Suprapubic skin (tissue), 4 donors: ENCODE results near the gene ACBD3. TPM values are rescaled to one million over a fixed set of nuclear protein-coding genes. Genes with fewer than 3 reads are reported as not detected.

ENCODE experiments used
- DNase-seq, 2 donors: peaks; one replicate each; pipeline ENCODE4 v3.0.0-alpha.2; 2019; ENCODE audit warnings: low spot score in 2 of 2
- H3K27ac ChIP-seq: fragments of 200-600 bp; sonication (generic); one replicate; pipeline ENCODE4 v1.5.1; 2019
- H3K27me3 ChIP-seq: fragments of 200-600 bp; sonication (generic); one replicate; pipeline ENCODE4 v1.5.1; 2019
- H3K36me3 ChIP-seq: fragments of 200-600 bp; sonication (generic); one replicate; pipeline ENCODE4 v1.5.1; 2019
- H3K4me1 ChIP-seq: fragments of 200-600 bp; sonication (generic); one replicate; pipeline ENCODE4 v1.5.1; 2019
- H3K4me3 ChIP-seq: fragments of 200-600 bp; sonication (generic); one replicate; pipeline ENCODE4 v1.5.1; 2019; ENCODE audit warnings: mild to moderate bottlenecking
- H3K9me3 ChIP-seq: fragments of 200-600 bp; sonication (generic); one replicate; pipeline ENCODE4 v1.5.1; 2019
- CTCF ChIP-seq, 2 donors: fragments of 200-600 bp in 1 of 2; fragments of 450-650 bp in 1 of 2; sonication (generic) in 1 of 2; IDR thresholded peaks; one replicate each; pipeline ENCODE4 v1.5.1; 2016 to 2019; ENCODE audit warnings: antibody characterized with exemption in 2 of 2, mild to moderate bottlenecking in 1 of 2, moderate library complexity in 1 of 2
- EP300 ChIP-seq: sonication (generic); formaldehyde crosslinking; IDR thresholded peaks from one replicate; pipeline ENCODE4 v1.6.1; 2017; ENCODE audit warnings: antibody characterized with exemption
- POLR2A ChIP-seq, 2 donors: fragments of 450-650 bp; IDR thresholded peaks; one replicate each; pipeline ENCODE4 v1.6.1; 2017; ENCODE audit warnings: antibody characterized with exemption in 2 of 2, mild to moderate bottlenecking in 2 of 2, moderate library complexity in 2 of 2
- POLR2AphosphoS5 ChIP-seq, 3 donors: sonication (generic); formaldehyde crosslinking; IDR thresholded peaks; one replicate each; pipeline ENCODE4 v1.6.1; 2017; ENCODE audit warnings: antibody characterized with exemption in 3 of 3
- WGBS: methylation state at CpG from one replicate; pipeline ENCODE4 v1.1.5; 2018; 5-methylcytosine and 5-hydroxymethylcytosine counted together
- total RNA-seq, 4 donors: library from RNA; depleted of rRNA; stranded (reverse); fragments of >200 nt; gene quantifications; one replicate each; pipeline ENCODE4 v1.1.0, GENCODE V29; 2016

The ACBD3 gene
- total RNA-seq, 4 donors from 2014 or later: 38.0 to 64.5 (median 42.4) TPM

- Histone ChIP-seq H3K4me3 (no peak overlapping the region), H3K27ac (peak overlapping the region; percentile 53)
These were observed 4.4 kb downstream of the ACBD3 start for GRCh38 chr1:226181996-226182714.

GRCh38 chr1:226176870-226177269, 9.7 kb downstream of the ACBD3 start:
- Histone ChIP-seq H3K36me3 (peaks cover 6% of the 10 kb centered on the region), H3K9me3 (no peaks in the 10 kb centered on the region), H3K4me1 (peaks cover 35% of the 10 kb centered on the region), H3K27ac (no peak overlapping the region), H3K4me3 (no peak overlapping the region), H3K27me3 (no peaks in the 10 kb centered on the region)
- 81% methylated on average over 8 of the region's 8 CpGs for WGBS
- DNase-seq: no peak
- TF ChIP-seq EP300 (no peak), POLR2A (IDR thresholded peaks at IDR 0.05) (no peak), POLR2AphosphoS5 (IDR thresholded peaks at IDR 0.05) (no peak), CTCF (IDR thresholded peaks at IDR 0.05) (no peak)

More at GRCh38 chr1:226181996-226182714, 4.4 kb downstream of the ACBD3 start:
- no peaks in the 10 kb centered on the region for H3K9me3 ChIP-seq
- peak in 1 of 2 donors; percentile 33 for TF ChIP-seq CTCF (IDR thresholded peaks at IDR 0.05)
- TF ChIP-seq EP300: no peak
- no peak for TF ChIP-seq POLR2AphosphoS5 (IDR thresholded peaks at IDR 0.05)
- DNase-seq: peak in 1 of 2 donors; percentile 71
- peaks cover 3% of the 10 kb centered on the region for H3K36me3 ChIP-seq
- 54% methylated on average over 14 of the region's 14 CpGs for WGBS
- no peaks in the 10 kb centered on the region for H3K27me3 ChIP-seq
- H3K4me1 ChIP-seq: peaks cover 67% of the 10 kb centered on the region

- H3K4me3 ChIP-seq: no peak overlapping the region
- peaks cover 3% of the 10 kb centered on the region for H3K36me3 ChIP-seq
- H3K27me3 ChIP-seq: no peaks in the 10 kb centered on the region
- WGBS: 85% methylated on average over 5 of the region's 5 CpGs
- H3K9me3 ChIP-seq: no peaks in the 10 kb centered on the region
- H3K27ac ChIP-seq: no peak overlapping the region
- H3K4me1 ChIP-seq: peaks cover 13% of the 10 kb centered on the region
- TF ChIP-seq EP300 (no peak), CTCF (IDR thresholded peaks at IDR 0.05) (no peak), POLR2AphosphoS5 (IDR thresholded peaks at IDR 0.05) (no peak), POLR2A (IDR thresholded peaks at IDR 0.05) (no peak)
- no peak for DNase-seq
These were observed 14.0 kb downstream of the ACBD3 start for GRCh38 chr1:226172589-226172988.

- TF ChIP-seq POLR2AphosphoS5 (IDR thresholded peaks at IDR 0.05) (no peak), EP300 (no peak), POLR2A (IDR thresholded peaks at IDR 0.05) (no peak), CTCF (IDR thresholded peaks at IDR 0.05) (no peak)
- 63% methylated on average over 9 of the region's 9 CpGs for WGBS
These were observed 20.2 kb downstream of the ACBD3 start for GRCh38 chr1:226166341-226166740.

GRCh38 chr1:226164154-226164553, 22.4 kb downstream of the ACBD3 start:
- H3K27ac ChIP-seq: no peak overlapping the region
- DNase-seq: no peak
- H3K4me3 ChIP-seq: no peak overlapping the region
- H3K9me3 ChIP-seq: no peaks in the 10 kb centered on the region
- TF ChIP-seq POLR2A (IDR thresholded peaks at IDR 0.05) (no peak), POLR2AphosphoS5 (IDR thresholded peaks at IDR 0.05) (no peak)
- no peaks in the 10 kb centered on the region for H3K27me3 ChIP-seq
- 75% methylated on average over 1 of the region's 1 CpG for WGBS
- no peaks in the 10 kb centered on the region for H3K4me1 ChIP-seq
- peaks cover 61% of the 10 kb centered on the region for H3K36me3 ChIP-seq

More at GRCh38 chr1:226166341-226166740, 20.2 kb downstream of the ACBD3 start:
- no peak for DNase-seq
- H3K9me3 ChIP-seq: no peaks in the 10 kb centered on the region
- H3K36me3 ChIP-seq: peaks cover 39% of the 10 kb centered on the region
- no peaks in the 10 kb centered on the region for H3K27me3 ChIP-seq
- H3K4me3 ChIP-seq: no peak overlapping the region
- H3K27ac ChIP-seq: no peak overlapping the region
- no peaks in the 10 kb centered on the region for H3K4me1 ChIP-seq
